Calu3 (cell line): ENCODE data around the gene COMT. TPM values are rescaled to one million over a fixed set of nuclear protein-coding genes. Genes with fewer than 3 reads are reported as not detected.

Experiments
- BruUV-seq: library from RNA; stranded (reverse); fragments of 400-500 nt; replicated peaks from 2 replicates; lab custom pipeline; 2021; lab: Mats Ljungman, UMichigan
- CTCF ChIA-PET: fragments of 300-600 bp; sonication (Branson Sonifier 250); formaldehyde crosslinking; loops from one replicate; lab custom pipeline; 2022; ENCODE audit warnings: antibody characterized with exemption; lab: Charles Lee
- DNase-seq: peaks from one replicate; pipeline ENCODE4 v3.0.0; 2022
- H3K27ac Mint-ChIP-seq: one replicate; pipeline ENCODE4 v1.8.0; 2022; ENCODE audit warnings: mixed read lengths; ENCODE audit not compliant: unreplicated experiment
- H3K27me3 Mint-ChIP-seq: one replicate; pipeline ENCODE4 v1.8.0; 2022; ENCODE audit warnings: mixed read lengths; ENCODE audit not compliant: unreplicated experiment
- H3K36me3 Mint-ChIP-seq: one replicate; pipeline ENCODE4 v1.8.0; 2022; ENCODE audit warnings: mild to moderate bottlenecking, moderate library complexity, mixed read lengths; ENCODE audit not compliant: insufficient read depth, unreplicated experiment
- H3K4me1 Mint-ChIP-seq: one replicate; pipeline ENCODE4 v1.8.0; 2022; ENCODE audit warnings: mild to moderate bottlenecking, low read depth, mixed read lengths; ENCODE audit not compliant: unreplicated experiment
- H3K4me3 Mint-ChIP-seq: one replicate; pipeline ENCODE4 v1.8.0; 2022; ENCODE audit warnings: mild to moderate bottlenecking, low read depth, moderate library complexity, mixed read lengths; ENCODE audit not compliant: unreplicated experiment
- H3K9me3 Mint-ChIP-seq: one replicate; pipeline ENCODE4 v1.8.0; 2022; ENCODE audit warnings: low read depth, mixed read lengths; ENCODE audit not compliant: unreplicated experiment
- intact Hi-C: fragments of 100-400 bp; cut with micrococcal nuclease; formaldehyde crosslinking; loops from one replicate; pipeline ENCODE4 v1.10.0; 2022; ENCODE audit not compliant: unreplicated experiment
- total RNA-seq: library from RNA; stranded (reverse); gene quantifications from 2 replicates; pipeline ENCODE4 v1.2.3, GENCODE V29; 2022
- TF ChIP-seq, protein P1 (sequence below): fragments of 200-600 bp; IDR thresholded peaks from one replicate; pipeline ENCODE4 v1.8.0; 2022; ENCODE audit warnings: antibody characterized with exemption; ENCODE audit not compliant: unreplicated experiment

COMT gene
- total RNA-seq, 1 experiment from 2014 or later = 170 TPM

GRCh38 chr22:19937616-19938473, 3.7 kb upstream of the COMT start:
- H3K9me3 Mint-ChIP-seq = peaks cover 12% of the 10 kb centered on the region
- no peak overlapping the region for H3K27ac Mint-ChIP-seq
- no peaks in the 10 kb centered on the region for H3K4me1 Mint-ChIP-seq
- CTCF ChIA-PET = no interaction called here
- peaks cover 22% of the 10 kb centered on the region for H3K36me3 Mint-ChIP-seq
- TF ChIP-seq, protein P1, sequence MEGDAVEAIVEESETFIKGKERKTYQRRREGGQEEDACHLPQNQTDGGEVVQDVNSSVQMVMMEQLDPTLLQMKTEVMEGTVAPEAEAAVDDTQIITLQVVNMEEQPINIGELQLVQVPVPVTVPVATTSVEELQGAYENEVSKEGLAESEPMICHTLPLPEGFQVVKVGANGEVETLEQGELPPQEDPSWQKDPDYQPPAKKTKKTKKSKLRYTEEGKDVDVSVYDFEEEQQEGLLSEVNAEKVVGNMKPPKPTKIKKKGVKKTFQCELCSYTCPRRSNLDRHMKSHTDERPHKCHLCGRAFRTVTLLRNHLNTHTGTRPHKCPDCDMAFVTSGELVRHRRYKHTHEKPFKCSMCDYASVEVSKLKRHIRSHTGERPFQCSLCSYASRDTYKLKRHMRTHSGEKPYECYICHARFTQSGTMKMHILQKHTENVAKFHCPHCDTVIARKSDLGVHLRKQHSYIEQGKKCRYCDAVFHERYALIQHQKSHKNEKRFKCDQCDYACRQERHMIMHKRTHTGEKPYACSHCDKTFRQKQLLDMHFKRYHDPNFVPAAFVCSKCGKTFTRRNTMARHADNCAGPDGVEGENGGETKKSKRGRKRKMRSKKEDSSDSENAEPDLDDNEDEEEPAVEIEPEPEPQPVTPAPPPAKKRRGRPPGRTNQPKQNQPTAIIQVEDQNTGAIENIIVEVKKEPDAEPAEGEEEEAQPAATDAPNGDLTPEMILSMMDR = no peak
- intact Hi-C loops = no loop called here
- H3K4me3 Mint-ChIP-seq = no peak overlapping the region
- H3K27me3 Mint-ChIP-seq = no peaks in the 10 kb centered on the region
- DNase-seq = no peak
- no TSS peak for BruUV-seq

- Mint-ChIP-seq H3K27me3 (no peaks in the 10 kb centered on the region), H3K4me3 (peak overlapping the region; percentile 93), H3K27ac (peak overlapping the region; percentile 94), H3K9me3 (peaks cover 9% of the 10 kb centered on the region), H3K36me3 (peaks cover 35% of the 10 kb centered on the region), H3K4me1 (peaks cover 14% of the 10 kb centered on the region)
- no peak for DNase-seq
- CTCF ChIA-PET = interaction anchor here (1.1 kb wide), 1 partner anchor 31 kb away, joined by 3 read pairs; no protein-coding TSS in a partner anchor
- intact Hi-C loops = no loop called here
- TF ChIP-seq, protein P1 = no peak
- BruUV-seq = no TSS peak
These were observed 822 bp upstream of the COMT start for GRCh38 chr22:19940536-19941364.

DNA sequence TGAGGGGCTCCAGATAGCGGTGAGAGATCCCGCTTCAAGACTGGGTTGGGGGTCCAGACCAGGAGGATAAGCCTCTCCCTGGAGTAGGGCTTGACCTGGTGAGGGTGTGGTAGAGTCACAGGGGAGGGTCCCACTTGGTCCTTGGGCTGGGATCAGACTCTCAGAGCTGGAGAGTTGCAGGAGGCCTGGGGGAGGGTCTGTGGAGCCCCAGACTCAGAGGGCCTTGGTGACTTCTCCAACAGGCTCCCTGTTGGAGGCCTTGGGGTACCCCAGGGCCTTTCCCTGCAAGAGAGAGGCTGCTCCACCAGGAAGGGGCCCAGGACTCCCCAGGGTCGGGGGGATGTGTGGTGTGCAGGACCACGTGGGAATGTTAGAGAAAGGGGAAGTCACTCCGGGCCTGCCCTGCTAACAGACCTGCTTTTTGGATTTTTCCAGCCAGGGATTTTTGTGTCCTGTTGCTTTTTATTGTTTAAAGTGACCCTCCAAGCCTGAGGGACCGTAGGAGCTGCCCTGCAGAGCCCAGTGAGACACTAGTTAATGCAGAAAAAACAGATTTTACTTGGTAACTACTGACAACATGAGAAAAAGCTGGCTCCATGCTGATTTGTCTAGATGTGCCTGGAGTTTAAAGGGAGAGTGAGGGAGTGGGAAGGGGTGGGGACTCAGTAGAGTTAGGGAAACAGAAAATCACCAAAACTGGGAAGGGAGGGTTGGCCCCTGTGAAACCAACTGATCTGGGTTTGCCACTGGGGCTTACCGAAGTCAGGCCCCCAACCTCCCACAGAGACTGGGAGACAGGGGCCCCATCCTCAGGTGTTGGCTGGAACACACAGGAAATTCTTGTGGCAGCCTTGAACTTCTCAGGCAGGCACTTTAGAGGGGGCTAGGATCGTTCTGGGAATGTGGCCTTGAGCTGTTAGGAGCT, 847 bp downstream of the COMT start:
- peaks cover 22% of the 10 kb centered on the region for H3K4me1 Mint-ChIP-seq
- no TSS peak for BruUV-seq
- TF ChIP-seq, protein P1 = no peak
- H3K27ac Mint-ChIP-seq = peak overlapping the region; percentile 94
- intact Hi-C loops = no loop called here
- CTCF ChIA-PET = interaction anchor here (1.1 to 1.5 kb wide), 2 partner anchors 32 to 212 kb away, joined by 3 to 7 read pairs; no protein-coding TSS in a partner anchor
- H3K36me3 Mint-ChIP-seq = peaks cover 48% of the 10 kb centered on the region
- no peak for DNase-seq
- no peaks in the 10 kb centered on the region for H3K27me3 Mint-ChIP-seq
- H3K4me3 Mint-ChIP-seq = peak overlapping the region; percentile 93
- no peaks in the 10 kb centered on the region for H3K9me3 Mint-ChIP-seq
